Left ventricle myocardium superior (tissue), 1 donor: ENCODE data around the gene IGDCC3. TPM values are rescaled to one million over a fixed set of nuclear protein-coding genes. Genes with fewer than 3 reads are reported as not detected.

Experiments
- ATAC-seq: fragments of 200-7000 bp; cut with Tn5 transposase; one replicate; pipeline ENCODE4 v1.9.1; 2020; ENCODE audit warnings: mild to moderate bottlenecking, moderate library complexity
- DNase-seq: peaks from one replicate; pipeline ENCODE4 v3.0.0-alpha.2; 2020
- intact Hi-C: fragments of 100-400 bp; cut with micrococcal nuclease; formaldehyde crosslinking; loops from one replicate; pipeline ENCODE4 v1.11.0; 2022
- total RNA-seq: library from RNA; stranded (reverse); fragmentation: NEBNext Ultra II Directional; extraction: Animal tissue kit (Norgen Biotek cat#: 25700); gene quantifications from one replicate; pipeline ENCODE4 v1.2.1, GENCODE V29; 2021
- donor health status: DM: no; HTN: yes; CAD: no; lungs with severe emphysema.

Gene IGDCC3
- total RNA-seq, 1 donor from 2014 or later = 0.10 TPM

DNA sequence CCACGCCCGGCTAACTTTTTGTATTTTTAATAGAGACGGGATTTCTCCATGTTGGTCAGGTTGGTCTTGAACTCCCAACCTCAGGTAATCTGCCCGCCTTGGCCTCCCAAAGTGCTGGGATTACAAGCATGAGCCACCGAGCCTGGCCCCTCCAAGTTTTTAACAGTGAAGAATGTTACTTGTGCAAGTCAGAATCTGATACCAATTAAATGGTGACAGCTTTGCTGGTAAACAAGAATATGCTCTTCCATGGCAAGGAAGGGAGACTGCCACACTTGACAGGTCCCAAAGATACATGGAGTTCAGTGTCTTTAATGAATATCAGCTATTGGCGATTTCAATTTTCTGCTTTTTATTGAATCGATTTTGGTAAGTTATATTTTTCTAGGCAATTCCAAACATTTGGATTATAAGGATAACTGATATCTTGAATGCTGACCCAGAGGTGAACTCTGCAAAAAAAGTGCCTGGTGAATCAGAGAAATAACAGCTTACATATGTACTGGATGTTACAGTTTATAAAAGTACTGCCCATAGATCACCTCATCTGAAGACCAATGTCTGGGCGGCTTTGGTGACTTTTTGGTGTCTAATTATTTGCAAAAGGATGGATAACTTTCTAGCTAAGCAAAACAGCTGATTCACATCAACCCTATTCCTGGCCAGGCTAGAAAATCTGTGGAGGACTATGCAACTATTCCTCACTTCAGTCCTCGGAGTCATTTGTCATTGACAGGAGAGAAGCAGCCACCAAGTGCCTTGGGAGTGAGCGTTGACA is 92.3 kb downstream of the IGDCC3 start:
- no peak for DNase-seq
- ATAC-seq = no peak
- intact Hi-C loops = no loop called here

DNA sequence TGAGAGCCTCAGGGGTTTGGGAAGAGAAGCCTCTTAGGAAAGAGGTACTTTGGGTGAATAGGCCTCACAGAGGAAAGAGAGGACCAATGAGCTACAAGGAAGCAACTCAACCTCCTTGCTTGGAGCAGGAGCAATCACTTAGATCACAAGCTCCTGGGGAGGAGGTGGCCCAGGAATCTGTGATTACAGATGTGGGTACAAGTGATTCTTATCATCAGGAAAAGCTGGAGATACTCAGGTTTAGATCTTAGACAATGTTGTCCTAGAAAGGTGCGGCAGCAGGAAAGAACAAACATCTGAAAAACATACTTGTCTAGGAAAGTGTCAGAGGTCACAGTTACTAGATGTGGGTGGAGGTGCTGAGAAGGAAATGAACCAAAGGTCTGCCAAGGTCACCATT is 99.3 kb downstream of the IGDCC3 start:
- DNase-seq = no peak
- intact Hi-C loops = no loop called here
- no peak for ATAC-seq

Other genes starting within 250 kb of the IGDCC3 start
- gene PDCD7, start 244.2 kb downstream of the IGDCC3 start, total RNA-seq = 15.8 TPM
- gene CLPX, start 192.7 kb downstream of the IGDCC3 start, total RNA-seq = 58.3 TPM
- 7.8 TPM for gene CILP, start 166.5 kb downstream of the IGDCC3 start, total RNA-seq
- gene PARP16, start 91.1 kb downstream of the IGDCC3 start, total RNA-seq = 4.1 TPM
- gene RNU5A-1, start 82.0 kb downstream of the IGDCC3 start, total RNA-seq = not detected
- gene RNU5B-1, start 73.3 kb downstream of the IGDCC3 start, total RNA-seq = 40.8 TPM
- gene IGDCC4, start 44.9 kb upstream of the IGDCC3 start, total RNA-seq = 2.4 TPM
- gene DPP8, start 139.7 kb upstream of the IGDCC3 start, total RNA-seq = 36.5 TPM
- gene HACD3, start 152.5 kb upstream of the IGDCC3 start, total RNA-seq = 10.9 TPM
- 10.3 TPM for gene INTS14, start 233.1 kb upstream of the IGDCC3 start, total RNA-seq
- gene SLC24A1, start 243.9 kb upstream of the IGDCC3 start, total RNA-seq = 1.7 TPM